ENCODE results near the gene DCLK1. TPM values are rescaled to one million over a fixed set of nuclear protein-coding genes. Genes with fewer than 3 reads are reported as not detected.

DCLK1 gene
- total RNA-seq, 1 experiment from 2014 or later = 1.4 TPM

DNA sequence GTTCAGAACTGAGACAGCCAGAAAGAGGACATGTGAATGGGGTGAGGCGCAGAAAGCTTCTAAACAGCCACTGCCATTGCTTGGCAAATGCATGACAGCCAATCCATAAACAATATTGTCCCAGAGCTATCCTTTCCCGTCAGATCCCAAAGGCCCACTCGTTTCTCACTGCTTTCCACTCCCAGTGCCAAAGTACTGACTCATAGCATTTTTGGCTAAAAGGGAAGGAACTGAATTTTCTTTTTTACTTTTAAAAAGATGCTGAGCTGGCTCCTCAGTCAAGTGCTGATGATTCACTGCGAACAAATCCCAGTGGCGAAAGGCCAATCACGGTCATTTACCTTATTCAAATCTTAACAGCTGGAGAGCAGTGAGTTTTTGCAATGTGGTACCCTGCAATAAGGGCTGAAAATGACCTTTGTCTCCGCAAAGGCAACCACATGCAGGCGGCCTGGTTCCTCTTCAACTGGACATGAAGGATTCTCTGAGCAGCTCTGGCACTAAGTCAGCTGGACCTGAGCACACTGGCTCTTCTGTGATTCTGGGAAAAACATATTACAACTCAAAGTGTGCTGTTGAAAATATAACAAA is 151.7 kb downstream of the DCLK1 start:
- no peak for DNase-seq
- Histone ChIP-seq H3K36me3 (ENCODE audit: low read depth) (no peaks in the 10 kb centered on the region), H4K20me1 (ENCODE audit: insufficient read depth) (no peaks in the 10 kb centered on the region), H3K9me2 (ENCODE audit: insufficient read depth) (no peaks in the 10 kb centered on the region), H3K4me2 (no peak overlapping the region), H3K27ac (no peak overlapping the region), H3K4me1 (replicated peaks; ENCODE audit: insufficient read depth) (no peaks in the 10 kb centered on the region), H2AFZ (no peak overlapping the region), H3K9me3 (ENCODE audit: insufficient read depth, low read depth) (no peaks in the 10 kb centered on the region), H3K27me3 (ENCODE audit: insufficient read depth, low read depth) (no peaks in the 10 kb centered on the region), H3K79me2 (ENCODE audit: low read depth) (no peaks in the 10 kb centered on the region), H3K4me3 (no peak overlapping the region), H3F3A (ENCODE audit: insufficient read depth, low read depth) (no peaks in the 10 kb centered on the region)
- intact Hi-C loops (cut with micrococcal nuclease; ENCODE audit: unreplicated experiment) = no loop called here
- ChIA-PET POLR2A (ENCODE audit: unreplicated experiment) (no interaction called here), CTCF (no interaction called here)
- no TSS peak for BruUV-seq (replicated peaks)
- TF ChIP-seq, protein P1, sequence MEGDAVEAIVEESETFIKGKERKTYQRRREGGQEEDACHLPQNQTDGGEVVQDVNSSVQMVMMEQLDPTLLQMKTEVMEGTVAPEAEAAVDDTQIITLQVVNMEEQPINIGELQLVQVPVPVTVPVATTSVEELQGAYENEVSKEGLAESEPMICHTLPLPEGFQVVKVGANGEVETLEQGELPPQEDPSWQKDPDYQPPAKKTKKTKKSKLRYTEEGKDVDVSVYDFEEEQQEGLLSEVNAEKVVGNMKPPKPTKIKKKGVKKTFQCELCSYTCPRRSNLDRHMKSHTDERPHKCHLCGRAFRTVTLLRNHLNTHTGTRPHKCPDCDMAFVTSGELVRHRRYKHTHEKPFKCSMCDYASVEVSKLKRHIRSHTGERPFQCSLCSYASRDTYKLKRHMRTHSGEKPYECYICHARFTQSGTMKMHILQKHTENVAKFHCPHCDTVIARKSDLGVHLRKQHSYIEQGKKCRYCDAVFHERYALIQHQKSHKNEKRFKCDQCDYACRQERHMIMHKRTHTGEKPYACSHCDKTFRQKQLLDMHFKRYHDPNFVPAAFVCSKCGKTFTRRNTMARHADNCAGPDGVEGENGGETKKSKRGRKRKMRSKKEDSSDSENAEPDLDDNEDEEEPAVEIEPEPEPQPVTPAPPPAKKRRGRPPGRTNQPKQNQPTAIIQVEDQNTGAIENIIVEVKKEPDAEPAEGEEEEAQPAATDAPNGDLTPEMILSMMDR (conservative IDR thresholded peaks at IDR 0.05) = no peak
- no peak for TF ChIP-seq EZH2 (IDR thresholded peaks at IDR 0.05; ENCODE audit: low read depth)

DNA sequence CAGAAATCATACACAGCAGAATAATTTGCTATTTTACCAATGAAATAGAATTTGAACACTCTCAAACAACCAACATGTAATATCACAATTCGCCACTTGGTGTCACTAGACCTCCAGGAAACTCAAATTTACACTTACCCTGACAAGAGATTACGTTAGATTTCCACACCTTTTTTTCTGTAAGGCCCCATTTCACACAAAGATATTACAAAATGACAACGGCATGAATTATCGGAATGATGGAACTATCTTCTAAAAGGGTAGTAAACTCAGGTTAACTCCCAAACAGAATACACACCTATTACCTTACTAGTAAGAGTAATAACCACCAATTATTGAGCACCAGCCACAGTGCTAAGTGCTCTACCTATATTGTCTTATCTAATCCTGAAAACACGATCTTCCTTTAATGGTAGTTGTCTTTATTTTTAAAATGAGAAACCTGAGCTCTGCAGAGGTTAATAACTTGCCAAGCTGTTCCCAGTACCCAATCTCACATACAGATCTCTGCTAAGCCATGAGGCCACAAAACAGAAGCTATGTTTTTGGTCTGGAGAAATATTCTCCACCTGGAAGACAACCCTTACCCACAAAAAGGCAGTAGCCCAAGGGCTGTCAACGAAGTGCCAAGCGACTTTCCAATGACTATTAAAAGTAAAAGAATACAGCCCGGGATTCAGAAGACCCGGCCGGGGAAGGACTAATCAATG is 152.4 kb downstream of the DCLK1 start:
- CTCF ChIA-PET = no interaction called here
- no peak overlapping the region for H3K27ac ChIP-seq
- BruUV-seq (replicated peaks) = no TSS peak
- no peak overlapping the region for H2AFZ ChIP-seq
- H4K20me1 ChIP-seq (ENCODE audit: insufficient read depth) = no peaks in the 10 kb centered on the region
- POLR2A ChIA-PET (ENCODE audit: unreplicated experiment) = no interaction called here
- TF ChIP-seq, protein P1 (conservative IDR thresholded peaks at IDR 0.05) = peak; percentile 94
- TF ChIP-seq EZH2 (IDR thresholded peaks at IDR 0.05; ENCODE audit: low read depth) = no peak
- H3F3A ChIP-seq (ENCODE audit: insufficient read depth, low read depth) = no peaks in the 10 kb centered on the region
- H3K4me3 ChIP-seq = no peak overlapping the region
- H3K4me2 ChIP-seq = no peak overlapping the region
- H3K27me3 ChIP-seq (ENCODE audit: insufficient read depth, low read depth) = no peaks in the 10 kb centered on the region
- intact Hi-C loops (cut with micrococcal nuclease; ENCODE audit: unreplicated experiment) = loop anchor here (1.0 kb wide), 1 partner anchor 297 kb away; no protein-coding TSS in a partner anchor
- no peaks in the 10 kb centered on the region for H3K9me2 ChIP-seq (ENCODE audit: insufficient read depth)
- no peaks in the 10 kb centered on the region for H3K9me3 ChIP-seq (ENCODE audit: insufficient read depth, low read depth)
- H3K36me3 ChIP-seq (ENCODE audit: low read depth) = no peaks in the 10 kb centered on the region
- H3K4me1 ChIP-seq (replicated peaks; ENCODE audit: insufficient read depth) = no peaks in the 10 kb centered on the region
- H3K79me2 ChIP-seq (ENCODE audit: low read depth) = no peaks in the 10 kb centered on the region
- DNase-seq = peak; percentile 17 to 52

DNA sequence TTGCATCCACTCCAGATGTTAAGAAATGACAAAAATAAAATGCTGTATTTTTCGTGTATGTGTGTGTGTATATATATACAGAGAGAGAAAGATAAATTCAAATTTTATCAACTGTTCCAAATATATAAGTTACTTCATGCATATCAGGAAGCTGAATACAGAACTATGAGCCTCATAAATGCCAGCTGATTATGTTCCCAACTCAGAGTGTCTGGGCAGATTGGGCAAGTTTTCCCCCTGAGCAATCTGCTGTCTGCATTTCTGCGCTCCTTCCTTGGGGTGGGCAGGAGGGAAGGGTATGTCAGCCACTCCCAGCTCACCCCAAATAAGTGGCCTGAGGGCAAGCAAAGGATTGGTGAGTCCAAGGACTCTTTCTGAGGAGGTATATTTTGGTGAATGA is 154.1 kb downstream of the DCLK1 start:
- CTCF ChIA-PET = no interaction called here
- H3K27ac ChIP-seq = no peak overlapping the region
- intact Hi-C loops (cut with micrococcal nuclease; ENCODE audit: unreplicated experiment) = no loop called here

More for the DNA sequence above, 154.1 kb downstream of the DCLK1 start:
- H3K9me2 ChIP-seq (ENCODE audit: insufficient read depth) = no peaks in the 10 kb centered on the region
- no peaks in the 10 kb centered on the region for H3K36me3 ChIP-seq (ENCODE audit: low read depth)
- H3K27me3 ChIP-seq (ENCODE audit: insufficient read depth, low read depth) = no peaks in the 10 kb centered on the region
- H3K79me2 ChIP-seq (ENCODE audit: low read depth) = no peaks in the 10 kb centered on the region
- no peak overlapping the region for H2AFZ ChIP-seq
- H3K4me2 ChIP-seq = no peak overlapping the region
- no peaks in the 10 kb centered on the region for H3F3A ChIP-seq (ENCODE audit: insufficient read depth, low read depth)
- POLR2A ChIA-PET (ENCODE audit: unreplicated experiment) = interaction anchor here (0.6 kb wide), 1 partner anchor 181 kb away, joined by 4 read pairs; no protein-coding TSS in a partner anchor
- DNase-seq = no peak
- BruUV-seq (replicated peaks) = no TSS peak
- no peaks in the 10 kb centered on the region for H3K4me1 ChIP-seq (replicated peaks; ENCODE audit: insufficient read depth)
- no peak overlapping the region for H3K4me3 ChIP-seq
- TF ChIP-seq EZH2 (IDR thresholded peaks at IDR 0.05; ENCODE audit: low read depth) = no peak
- TF ChIP-seq, protein P1 (conservative IDR thresholded peaks at IDR 0.05) = no peak
- H3K9me3 ChIP-seq (ENCODE audit: insufficient read depth, low read depth) = no peaks in the 10 kb centered on the region
- no peaks in the 10 kb centered on the region for H4K20me1 ChIP-seq (ENCODE audit: insufficient read depth)
